Dedifferentiated amniotic fluid mesenchymal stem cell (primary cell): ENCODE measurements around the gene PLET1.

Experiments used
- DNase-seq: peaks from one replicate; pipeline ENCODE4 v3.0.0-alpha.2; 2016; ENCODE audit errors: extremely low spot score

Gene PLET1

GRCh38 chr11:112260490-112260889 is at the start of gene PLET1:
TSS of gene PLET1 (minus strand) at chr11:112260860. CDS start at chr11:112260589, 271 bp downstream.
- no peak for DNase-seq

GRCh38 chr11:112310419-112310818 is 49.8 kb upstream of the PLET1 start:
- DNase-seq: no peak

DNA sequence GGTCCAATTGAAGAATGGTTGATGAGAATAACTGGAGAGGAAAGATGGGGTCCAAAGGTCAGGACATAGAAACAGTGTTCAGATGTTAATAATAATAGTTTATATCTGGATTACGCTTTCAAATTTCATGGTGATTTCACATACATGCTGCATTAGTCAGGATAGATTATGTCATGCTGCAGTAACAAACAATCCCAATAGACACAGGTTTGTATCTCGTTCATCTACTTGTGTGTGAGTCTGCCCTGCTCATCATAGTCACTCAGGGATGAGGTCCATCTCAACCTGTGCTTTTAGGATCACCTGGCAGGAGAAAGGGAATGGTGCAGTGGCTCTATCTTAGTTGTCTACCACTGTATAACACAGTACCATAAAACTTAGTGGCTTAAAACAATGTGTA is 48.0 kb upstream of the PLET1 start:
- no peak for DNase-seq

DNA sequence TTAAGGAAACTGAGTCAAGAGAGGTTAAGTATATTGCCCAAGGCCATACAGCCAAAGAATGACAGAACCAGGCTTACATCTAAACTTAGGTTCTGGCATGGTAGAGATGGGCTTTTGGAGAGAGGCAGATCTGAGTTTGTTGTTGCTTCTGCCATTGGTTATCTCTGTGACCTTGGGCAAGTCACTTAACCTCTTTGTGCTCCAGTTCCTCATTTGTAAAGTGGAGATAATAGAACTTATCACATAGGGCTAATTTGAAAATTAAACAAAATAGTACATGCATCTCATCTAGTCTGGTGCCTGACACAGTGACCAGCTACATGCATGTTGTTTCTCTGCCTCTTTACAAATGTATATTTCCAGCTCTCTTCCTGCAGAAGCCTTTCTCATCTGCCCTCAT is 47.0 kb upstream of the PLET1 start:
- no peak for DNase-seq

DNA sequence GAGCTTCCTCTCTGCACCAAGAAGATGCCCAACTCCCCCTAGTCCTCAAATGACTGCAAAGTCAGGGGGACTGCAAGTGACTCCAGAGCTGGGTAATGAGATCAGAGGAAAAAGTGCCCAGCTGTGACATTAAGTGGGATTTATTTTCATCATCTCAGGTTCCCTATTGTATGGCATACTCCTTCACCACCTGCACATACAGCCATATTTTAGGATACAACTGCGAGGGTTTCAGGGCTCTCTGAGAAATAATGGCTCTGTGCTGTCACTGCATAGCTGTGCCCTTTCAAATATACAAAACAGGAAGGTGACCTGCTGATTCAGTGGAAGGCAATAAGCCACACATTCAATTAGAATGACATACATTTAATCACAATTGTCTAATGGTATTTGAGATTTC is 45.6 kb upstream of the PLET1 start:
- DNase-seq: no peak

- DNase-seq: no peak
These were observed 44.3 kb upstream of the PLET1 start for GRCh38 chr11:112304914-112305313.

DNA sequence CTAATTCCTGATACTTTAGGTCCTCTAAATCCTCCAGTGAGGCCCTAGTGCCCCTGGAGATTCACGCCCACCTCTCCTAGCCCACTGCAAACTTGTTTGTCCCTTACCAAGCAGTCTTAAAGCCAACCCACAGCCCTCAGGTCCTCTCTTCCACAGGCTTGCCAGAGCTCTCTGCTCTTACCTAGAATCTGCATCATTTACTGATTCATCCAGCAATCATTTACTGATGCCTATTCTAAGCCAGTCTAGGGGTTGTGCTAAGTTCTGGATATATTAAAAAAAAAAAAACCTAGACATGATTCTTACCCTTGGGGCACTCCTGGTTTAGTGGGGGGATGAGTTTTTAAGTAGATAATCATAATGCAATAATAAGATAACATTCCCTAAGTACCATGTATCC is 43.0 kb upstream of the PLET1 start:
- no peak for DNase-seq

- DNase-seq: peak; percentile 18
These were observed 41.7 kb upstream of the PLET1 start for GRCh38 chr11:112302226-112302868.

DNA sequence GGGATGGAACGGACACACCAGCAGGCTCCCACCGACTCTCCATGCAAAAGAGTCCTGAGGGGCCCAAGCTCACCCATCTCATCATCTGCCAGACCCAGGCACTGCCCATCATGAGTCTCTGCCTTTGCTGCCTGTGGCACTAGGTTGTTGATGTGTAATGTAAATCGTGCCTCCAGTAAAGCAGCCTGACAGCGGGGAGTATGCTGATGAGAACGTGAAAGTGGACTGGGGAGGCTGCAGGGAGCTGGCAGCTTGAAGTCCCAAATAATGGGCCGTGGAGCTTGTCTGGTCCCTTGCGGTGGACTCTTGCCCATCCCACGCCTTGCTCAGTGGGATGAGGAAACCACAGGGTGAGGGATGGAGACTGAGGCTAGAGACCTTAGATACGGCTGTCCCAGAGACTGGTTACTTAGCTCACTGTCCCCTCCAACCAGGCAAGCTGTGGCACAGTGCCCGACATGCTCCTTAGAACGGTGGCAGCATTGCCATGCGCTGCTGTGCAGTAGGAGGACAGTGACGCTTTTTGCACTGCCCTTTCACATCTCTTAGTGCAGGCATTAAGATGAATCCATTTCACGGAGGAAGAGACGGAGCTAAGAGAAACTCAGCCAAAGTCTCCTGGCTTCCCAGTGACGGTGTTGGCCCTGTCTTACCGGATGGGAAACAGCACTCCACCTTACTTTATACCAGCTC is 39.6 kb upstream of the PLET1 start:
- no peak for DNase-seq

GRCh38 chr11:112298535-112298934 is 37.9 kb upstream of the PLET1 start:
- no peak for DNase-seq

- DNase-seq: no peak
These were observed 36.7 kb upstream of the PLET1 start for GRCh38 chr11:112297248-112297866.

GRCh38 chr11:112296044-112296443 is 35.4 kb upstream of the PLET1 start:
- DNase-seq: no peak

DNA sequence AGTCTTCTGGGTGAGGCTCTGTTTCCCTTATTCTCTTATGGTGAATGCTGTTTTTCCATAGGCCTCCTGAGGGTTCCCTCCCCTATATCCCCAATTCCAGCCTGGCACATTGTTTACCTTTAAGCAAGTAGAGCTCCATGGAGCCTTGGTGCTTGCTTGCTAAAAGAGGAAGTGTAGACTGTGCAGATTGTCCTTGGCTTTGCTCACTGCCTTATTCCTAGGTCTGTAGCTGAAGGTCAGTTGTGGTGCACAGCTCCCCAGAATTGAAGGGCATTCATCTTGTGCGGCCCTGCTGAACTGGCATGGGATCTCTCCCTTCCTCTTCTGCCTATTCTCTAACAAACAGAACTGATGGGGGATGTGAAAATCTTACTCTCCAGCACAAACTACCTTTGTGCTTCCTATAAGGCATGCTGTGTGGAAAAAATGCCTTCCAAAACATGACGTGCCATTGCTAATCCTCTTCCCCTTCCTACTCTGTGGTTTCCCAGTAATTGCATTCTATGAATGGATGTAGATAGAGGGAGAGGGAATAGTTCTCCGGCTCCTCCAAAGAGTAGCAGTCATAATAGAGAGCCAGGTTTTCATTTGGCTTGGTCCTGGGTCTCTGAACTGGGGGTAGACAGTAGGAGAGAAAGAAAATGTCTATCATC is 34.2 kb upstream of the PLET1 start:
- DNase-seq: peak; percentile 42

DNA sequence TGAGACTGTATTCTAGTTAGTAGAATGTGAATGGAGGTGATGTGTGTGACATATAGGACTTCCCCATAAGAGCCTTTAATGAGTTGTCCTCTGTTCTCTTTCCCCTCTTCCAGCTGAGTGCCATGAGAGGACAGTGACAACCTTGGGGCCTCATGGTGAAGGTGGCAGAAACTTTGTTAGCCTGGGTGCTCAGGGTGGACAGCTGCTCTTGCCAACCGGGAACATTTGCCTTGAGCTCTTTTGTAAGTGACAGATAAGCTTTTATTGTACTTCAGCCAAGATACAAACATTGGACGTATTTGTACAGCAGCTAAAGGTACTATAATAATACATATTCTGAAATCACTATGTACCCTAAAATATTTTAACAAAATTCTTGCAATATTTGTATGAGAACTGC is 33.0 kb upstream of the PLET1 start:
- DNase-seq: no peak

DNA sequence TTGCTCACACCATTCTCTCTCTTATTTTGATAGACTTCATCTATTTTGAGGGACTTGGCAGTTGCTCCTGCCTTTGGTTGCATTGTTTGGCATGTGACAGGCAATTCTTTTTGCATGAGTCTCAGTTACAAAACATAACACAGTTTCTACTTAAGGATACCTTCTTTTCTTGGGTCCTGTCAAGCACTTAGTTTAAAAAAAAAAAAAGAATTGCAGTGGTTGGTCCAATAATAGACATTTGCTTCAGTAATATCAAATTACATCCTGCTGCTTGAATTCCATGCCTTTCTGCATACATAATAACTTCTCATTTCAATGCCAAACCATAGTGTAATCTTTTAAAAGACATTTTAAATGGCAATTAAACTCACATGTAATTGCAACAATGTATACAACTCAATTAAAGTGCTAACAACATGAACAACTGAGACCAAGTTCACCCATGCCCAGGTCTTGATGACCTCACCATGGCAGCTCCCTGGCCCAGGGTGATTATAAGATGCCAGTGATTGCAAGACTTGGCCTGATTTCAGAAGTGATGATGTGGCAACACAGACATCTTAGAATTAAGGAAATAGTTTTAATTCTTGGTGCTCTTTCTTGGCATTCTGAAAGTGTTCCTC is 32.2 kb upstream of the PLET1 start:
- DNase-seq: peak; percentile 91

GRCh38 chr11:112292188-112292587 is 31.5 kb upstream of the PLET1 start:
- no peak for DNase-seq

DNA sequence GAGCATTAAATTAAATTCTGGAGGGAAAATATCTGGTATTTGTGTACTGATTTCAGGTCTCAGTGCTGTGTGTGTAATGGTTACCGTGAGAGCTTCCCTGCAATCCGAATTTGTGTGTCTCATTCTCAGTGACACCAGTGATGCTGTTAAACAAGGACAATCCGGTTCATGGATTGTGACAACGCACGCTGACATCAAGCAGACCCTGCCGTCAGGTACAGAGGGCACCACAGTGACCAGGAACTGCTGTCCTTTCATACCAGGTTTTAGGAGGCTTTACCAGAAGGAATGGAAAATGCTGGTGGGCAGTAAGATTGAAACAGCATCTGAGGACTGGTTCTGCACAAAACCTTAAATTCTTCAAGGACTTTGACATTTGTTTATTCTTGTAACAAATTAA is 30.5 kb upstream of the PLET1 start:
- no peak for DNase-seq

GRCh38 chr11:112290493-112290850 is 29.8 kb upstream of the PLET1 start:
- DNase-seq: no peak

GRCh38 chr11:112289588-112290492 is 29.2 kb upstream of the PLET1 start:
- peak; percentile 62 for DNase-seq

DNA sequence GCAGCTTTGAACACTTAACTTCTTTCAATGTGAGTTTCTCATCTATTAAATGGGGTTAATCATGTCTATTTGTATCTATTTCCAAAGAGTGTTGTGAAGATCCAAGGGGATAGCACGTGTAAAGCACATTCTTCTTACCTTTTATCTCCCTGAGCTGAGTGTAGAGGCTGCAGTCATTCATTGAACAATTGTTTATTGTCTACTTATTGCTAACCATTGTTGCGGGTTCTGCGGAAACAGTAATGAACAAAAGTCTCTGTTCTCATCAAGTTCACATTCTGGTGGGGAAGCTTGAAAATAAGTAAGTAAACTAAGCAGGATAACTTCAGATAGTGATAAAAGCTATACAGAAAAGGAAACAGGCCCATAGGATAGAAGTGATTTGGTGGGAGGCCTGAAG is 27.4 kb upstream of the PLET1 start:
- DNase-seq: no peak

GRCh38 chr11:112285841-112286311 is 25.2 kb upstream of the PLET1 start:
- no peak for DNase-seq
